ENCODE data around the gene BCDIN3D. TPM values are rescaled to one million over a fixed set of nuclear protein-coding genes. Genes with fewer than 3 reads are reported as not detected.

BCDIN3D gene
- total and polyA plus RNA-seq, 9 of the 15 experiments (the other 6 are each of a cell fraction or from before 2014, with no cell fraction given): 3.7 to 6.9 (median 5.6) TPM

- TF ChIP-seq CHD7 (IDR thresholded peaks at IDR 0.05; ENCODE audit: low read depth, low read length) (no peak), MITF (IDR thresholded peaks at IDR 0.05) (no peak), THAP12 (CRISPR knock-in tag; IDR thresholded peaks at IDR 0.05) (no peak), MCM5 (IDR thresholded peaks at IDR 0.05; ENCODE audit: low read depth) (no peak), ATF3 (IDR thresholded peaks at IDR 0.05) (no peak), ATF3 (CRISPR knock-in tag; conservative IDR thresholded peaks at IDR 0.05) (no peak), LEF1 (IDR thresholded peaks at IDR 0.05) (no peak), RBM22 (IDR thresholded peaks at IDR 0.05; ENCODE audit: low read depth, low read length, poor library complexity, severe bottlenecking) (no peak), BCL6 (CRISPR knock-in tag; IDR thresholded peaks at IDR 0.05) (no peak), ZC3H8 (IDR thresholded peaks at IDR 0.05) (no peak), TOE1 (IDR thresholded peaks at IDR 0.05; ENCODE audit: borderline replicate concordance) (no peak), TOE1 (CRISPR knock-in tag; IDR thresholded peaks at IDR 0.05; ENCODE audit: borderline replicate concordance, low read depth) (no peak)
These were observed 24.1 kb upstream of the BCDIN3D start (continued) for GRCh38 chr12:49866859-49867569.
